Activated T-cell treated with anti-CD3 and anti-CD28 coated beads, Interleukin-2, amount 50 U/mL, for 72 hours (primary cell): ENCODE results near the gene GABPB1. TPM values are rescaled to one million over a fixed set of nuclear protein-coding genes. Genes with fewer than 3 reads are reported as not detected.
A peak's percentile ranks its signal among the peaks of the same experiment; 100 is the strongest.
"Not testable (repeated sequence)": the region's sequence is repeated elsewhere in the genome, so short reads cannot be mapped to it uniquely, and the experiment has no call there.

Experiments
- ATAC-seq, 2 donors: fragments of 150-1000 bp; cut with Tn5 transposase; replicated peaks in 1 of 2; 2 replicates each; pipeline ENCODE4 v1.10.0; 2021; ENCODE audit warnings: moderate library complexity in 2 of 2, mild to moderate bottlenecking in 1 of 2
- DNase-seq, 2 donors: peaks; one replicate each; pipeline ENCODE4 v3.0.0; 2021 to 2022; ENCODE audit warnings: mixed read lengths in 1 of 2
- H3K27ac Mint-ChIP-seq: one replicate; pipeline ENCODE4 v1.8.0; 2022; ENCODE audit warnings: mild to moderate bottlenecking, moderate library complexity, mixed read lengths
- H3K27me3 Mint-ChIP-seq: one replicate; pipeline ENCODE4 v1.8.0; 2022; ENCODE audit warnings: low read depth, mixed read lengths
- H3K36me3 Mint-ChIP-seq, 2 donors: one replicate each; pipeline ENCODE4 v1.8.0; 2022; ENCODE audit warnings: mixed read lengths in 2 of 2, mild to moderate bottlenecking in 1 of 2; ENCODE audit not compliant: insufficient read depth in 2 of 2
- H3K4me1 Mint-ChIP-seq: one replicate; pipeline ENCODE4 v1.8.0; 2022; ENCODE audit warnings: low read depth, mixed read lengths
- H3K4me3 Mint-ChIP-seq, 2 donors: one replicate each; pipeline ENCODE4 v1.8.0; 2022; ENCODE audit warnings: mild to moderate bottlenecking in 2 of 2, mixed read lengths in 2 of 2, moderate library complexity in 2 of 2
- H3K9me3 Mint-ChIP-seq, 2 donors: one replicate each; pipeline ENCODE4 v1.8.0; 2022; ENCODE audit warnings: mixed read lengths in 2 of 2
- total RNA-seq, 2 donors: library from RNA; stranded (reverse); gene quantifications; one replicate each; pipeline ENCODE4 v1.2.3, GENCODE V29; 2022

The GABPB1 gene
- total RNA-seq = 10 to 100 TPM; 51.6 to 56.4 TPM

- Mint-ChIP-seq H3K27me3 (no peaks in the 10 kb centered on the region), H3K4me3 (peak within 1 kb of the TSS; percentile 83 to 97), H3K36me3 (peaks cover 29 to 43% of the 10 kb centered on the region in 2 donors), H3K4me1 (peaks cover 56% of the 10 kb centered on the region), H3K27ac (peak within 1 kb of the TSS; percentile 100), H3K9me3 (peaks cover 0 to 2% of the 10 kb centered on the region in 2 donors)
- ATAC-seq (peak; percentile 54 to 58), DNase-seq (peak; percentile 92)
These were observed at the start of gene GABPB1 for GRCh38 chr15:50354838-50355618. TSS of gene GABPB1 (minus strand) at chr15:50355198. CDS start at chr15:50309798, 45,400 bp downstream.

GRCh38 chr15:50391561-50391960 is 36.6 kb upstream of the GABPB1 start:
- not testable (repeated sequence) for DNase-seq, H3K4me3 Mint-ChIP-seq, H3K4me1 Mint-ChIP-seq, H3K27me3 Mint-ChIP-seq, H3K9me3 Mint-ChIP-seq, H3K36me3 Mint-ChIP-seq, H3K27ac Mint-ChIP-seq, ATAC-seq

- ATAC-seq (no peak), DNase-seq (no peak)
- Mint-ChIP-seq H3K27ac (no peak overlapping the region), H3K36me3 (no peaks in the 10 kb centered on the region), H3K27me3 (no peaks in the 10 kb centered on the region), H3K4me3 (no peak overlapping the region), H3K9me3 (no peaks in the 10 kb centered on the region), H3K4me1 (peaks cover 6% of the 10 kb centered on the region)
These were observed 35.7 kb upstream of the GABPB1 start for GRCh38 chr15:50390554-50391264.

- H3K4me3 Mint-ChIP-seq, H3K36me3 Mint-ChIP-seq, ATAC-seq, H3K27ac Mint-ChIP-seq, DNase-seq, H3K27me3 Mint-ChIP-seq, H3K9me3 Mint-ChIP-seq: not testable (repeated sequence)
- H3K4me1 Mint-ChIP-seq = peaks cover 21% of the 10 kb centered on the region
These were observed 27.4 kb upstream of the GABPB1 start for GRCh38 chr15:50382408-50382807.

GRCh38 chr15:50381438-50381837 is 26.4 kb upstream of the GABPB1 start:
- H3K9me3 Mint-ChIP-seq = no peaks in the 10 kb centered on the region
- DNase-seq = no peak
- no peak overlapping the region for H3K27ac Mint-ChIP-seq

GRCh38 chr15:50380089-50380488 is 25.1 kb upstream of the GABPB1 start:
- Mint-ChIP-seq H3K27me3 (no peaks in the 10 kb centered on the region), H3K27ac (no peak overlapping the region), H3K9me3 (no peaks in the 10 kb centered on the region), H3K36me3 (peaks cover 0 to 4% of the 10 kb centered on the region in 2 donors), H3K4me1 (peaks cover 19% of the 10 kb centered on the region), H3K4me3 (no peak overlapping the region)
- ATAC-seq (no peak), DNase-seq (no peak)

More at GRCh38 chr15:50381438-50381837, 26.4 kb upstream of the GABPB1 start:
- ATAC-seq = no peak
- no peaks in the 10 kb centered on the region for H3K27me3 Mint-ChIP-seq
- H3K4me3 Mint-ChIP-seq = no peak overlapping the region
- peaks cover 21% of the 10 kb centered on the region for H3K4me1 Mint-ChIP-seq
- peaks cover 0 to 4% of the 10 kb centered on the region in 2 donors for H3K36me3 Mint-ChIP-seq

- ATAC-seq, H3K27me3 Mint-ChIP-seq, H3K36me3 Mint-ChIP-seq, H3K9me3 Mint-ChIP-seq, DNase-seq, H3K27ac Mint-ChIP-seq, H3K4me3 Mint-ChIP-seq: not testable (repeated sequence)
- peaks cover 19% of the 10 kb centered on the region for H3K4me1 Mint-ChIP-seq
These were observed 24.4 kb upstream of the GABPB1 start for GRCh38 chr15:50379413-50379812.

- ATAC-seq (no peak), DNase-seq (no peak)
- peak overlapping the region; percentile 80 for H3K27ac Mint-ChIP-seq
- peaks cover 19% of the 10 kb centered on the region for H3K4me1 Mint-ChIP-seq
- H3K27me3 Mint-ChIP-seq = no peaks in the 10 kb centered on the region
- H3K4me3 Mint-ChIP-seq = peak overlapping the region; percentile 50 to 79
- peaks cover 0 to 4% of the 10 kb centered on the region in 2 donors for H3K36me3 Mint-ChIP-seq
- no peaks in the 10 kb centered on the region for H3K9me3 Mint-ChIP-seq
These were observed 23.8 kb upstream of the GABPB1 start for GRCh38 chr15:50378776-50379175.

GRCh38 chr15:50377867-50378751 is 23.1 kb upstream of the GABPB1 start:
- peak; percentile 98 to 99 for ATAC-seq
- Mint-ChIP-seq H3K4me3 (peak overlapping the region; percentile 50 to 79), H3K9me3 (no peaks in the 10 kb centered on the region), H3K36me3 (peaks cover 0 to 4% of the 10 kb centered on the region in 2 donors), H3K4me1 (peaks cover 19% of the 10 kb centered on the region), H3K27ac (peak overlapping the region; percentile 80), H3K27me3 (no peaks in the 10 kb centered on the region)
- peak in 1 of 2 donors; percentile 16 for DNase-seq

GRCh38 chr15:50369564-50369963 is 14.6 kb upstream of the GABPB1 start:
- H3K27ac Mint-ChIP-seq, H3K27me3 Mint-ChIP-seq, H3K4me3 Mint-ChIP-seq, H3K9me3 Mint-ChIP-seq, DNase-seq, H3K36me3 Mint-ChIP-seq, ATAC-seq: not testable (repeated sequence)
- H3K4me1 Mint-ChIP-seq = peaks cover 16% of the 10 kb centered on the region

- Mint-ChIP-seq H3K9me3 (peaks cover 0 to 1% of the 10 kb centered on the region in 2 donors), H3K27me3 (no peaks in the 10 kb centered on the region), H3K4me1 (peaks cover 27% of the 10 kb centered on the region), H3K4me3 (no peak overlapping the region), H3K36me3 (peaks cover 9 to 19% of the 10 kb centered on the region in 2 donors), H3K27ac (no peak overlapping the region)
- ATAC-seq (no peak), DNase-seq (no peak)
These were observed 11.0 kb upstream of the GABPB1 start for GRCh38 chr15:50365971-50366370.

- Mint-ChIP-seq H3K27me3 (no peaks in the 10 kb centered on the region), H3K9me3 (peaks cover 0 to 1% of the 10 kb centered on the region in 2 donors), H3K27ac (peak overlapping the region; percentile 38), H3K4me3 (no peak overlapping the region), H3K36me3 (peaks cover 11 to 22% of the 10 kb centered on the region in 2 donors), H3K4me1 (peaks cover 31% of the 10 kb centered on the region)
- ATAC-seq (no peak), DNase-seq (no peak)
These were observed 10.6 kb upstream of the GABPB1 start for GRCh38 chr15:50365570-50365969.
